ENCODE data around the gene STAT4.
"Not testable (repeated sequence)": the region's sequence is repeated elsewhere in the genome, so short reads cannot be mapped to it uniquely, and the experiment has no call there.

Gene STAT4

DNA sequence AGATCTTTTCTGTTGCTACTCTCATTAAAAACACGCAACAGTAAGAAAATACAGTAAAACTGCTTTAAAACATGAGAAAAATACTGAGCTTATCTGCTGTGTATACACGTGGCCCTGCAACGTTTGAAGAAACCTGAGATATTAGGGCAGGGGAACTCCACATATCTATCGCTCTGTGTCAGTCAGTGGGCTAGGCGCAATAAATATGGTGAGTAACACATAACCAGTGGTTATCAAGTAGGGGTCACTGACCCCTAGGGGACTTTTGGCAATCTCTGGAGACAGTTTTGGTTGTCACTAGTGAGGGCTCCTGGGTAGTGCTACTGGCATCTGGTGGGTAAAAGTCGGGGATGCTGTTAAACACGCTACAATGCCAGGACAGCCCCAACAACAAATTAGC lies 151.7 kb downstream of the STAT4 start:
- DNase-seq, result no peak

DNA sequence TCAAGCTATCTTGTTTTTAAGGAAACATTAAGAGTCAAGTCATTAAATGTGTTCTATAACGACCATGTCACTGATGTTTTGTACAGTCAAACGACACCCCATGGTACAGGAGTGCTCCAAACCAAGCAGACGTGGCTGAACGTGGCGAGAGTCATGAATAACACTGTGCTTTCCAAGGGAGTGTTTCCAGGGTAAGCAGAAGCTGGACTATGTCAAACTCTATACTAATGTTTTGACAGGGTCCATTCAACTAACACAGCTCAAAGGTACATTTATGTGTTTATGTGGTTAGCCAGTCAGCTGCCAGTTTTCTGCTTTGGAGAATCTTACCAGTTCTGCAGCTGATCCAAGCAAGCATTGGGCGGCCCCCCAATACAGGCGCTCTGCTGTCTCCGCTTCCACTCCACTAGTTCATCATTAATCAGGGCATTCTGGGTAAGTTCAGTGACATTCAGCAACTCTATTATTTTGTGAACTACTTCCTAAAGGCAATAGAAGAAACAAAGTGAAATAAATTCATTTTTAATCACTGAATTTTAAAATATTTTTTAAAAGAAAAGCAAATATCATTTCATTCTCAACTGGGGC lies 153.2 kb downstream of the STAT4 start:
- DNase-seq, result no peak

- peak in 1 of 56 donors; percentile 3 for DNase-seq
Measured at GRCh38 chr2:190996947-190997346, 153.8 kb downstream of the STAT4 start.

DNA sequence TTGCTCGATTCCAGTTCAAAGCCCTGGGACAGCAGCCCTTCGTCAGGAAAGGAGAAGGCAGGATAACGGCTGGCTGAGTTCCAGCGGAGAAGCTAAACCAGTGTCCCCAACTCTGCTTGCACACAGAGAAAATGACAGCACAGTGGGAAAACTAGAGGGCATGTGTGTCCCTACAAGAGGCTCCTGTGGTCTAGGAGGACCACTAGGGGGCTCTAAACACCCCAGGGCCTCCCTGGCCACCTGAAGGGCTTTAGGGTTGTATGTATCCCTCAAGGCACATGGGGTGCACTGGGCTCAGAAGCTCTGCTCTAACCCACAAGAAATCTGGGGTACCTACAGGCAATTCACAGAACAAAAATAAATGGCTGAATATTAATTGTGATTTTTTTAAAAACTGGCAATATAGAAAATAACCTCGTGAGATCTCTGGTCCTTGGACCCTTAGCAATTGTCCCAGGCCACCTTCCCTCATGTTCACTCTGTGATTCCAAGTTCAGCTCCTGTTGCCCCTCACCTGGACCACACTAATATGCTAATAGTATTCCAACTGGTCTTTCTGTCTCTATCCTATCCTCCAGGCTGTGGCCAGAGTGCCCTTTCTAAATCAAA lies 154.4 kb downstream of the STAT4 start:
- peak in 1 of 56 donors; percentile 9 for DNase-seq

DNA sequence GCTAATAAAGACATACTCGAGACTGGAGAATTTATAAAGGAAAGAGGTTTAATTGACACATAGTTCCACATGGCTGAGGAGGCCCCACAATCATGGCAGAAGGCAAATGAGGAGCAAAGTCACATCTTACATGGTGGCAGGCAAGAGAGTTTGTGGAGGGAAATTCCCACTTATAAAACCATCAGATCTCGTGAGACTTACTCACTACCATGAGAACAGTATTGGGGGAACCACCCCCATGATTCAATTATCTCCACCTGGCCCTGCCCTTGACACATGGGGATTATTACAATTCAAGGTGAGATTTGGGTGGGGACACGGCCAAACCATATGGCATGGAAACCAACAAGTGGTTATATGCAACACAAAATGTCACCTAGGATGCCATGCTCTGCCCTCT lies 155.5 kb downstream of the STAT4 start:
- DNase-seq, result not testable (repeated sequence)

DNA sequence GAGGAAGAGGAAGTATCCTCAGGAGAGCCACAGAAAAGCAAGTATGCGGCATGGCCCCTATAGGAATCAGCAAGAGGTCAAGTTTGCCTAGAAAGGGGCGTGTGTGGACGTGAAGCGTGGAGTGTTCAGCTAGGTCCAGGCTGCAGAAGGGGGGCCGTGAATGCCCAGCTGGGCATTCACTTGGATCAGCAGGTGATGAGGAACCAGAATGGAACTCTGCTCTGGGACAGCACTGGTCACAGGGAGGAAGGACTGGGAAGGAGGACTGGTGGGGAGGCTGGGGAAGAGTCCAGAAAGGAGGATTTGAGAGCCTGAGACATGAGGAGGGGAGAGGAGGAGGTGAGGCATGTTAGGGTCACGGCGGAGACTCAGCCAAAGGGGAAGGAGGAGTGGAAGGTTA lies 156.6 kb downstream of the STAT4 start:
- no peak for DNase-seq

GRCh38 chr2:190993292-190993643 lies 157.5 kb downstream of the STAT4 start:
- no peak for DNase-seq

DNA sequence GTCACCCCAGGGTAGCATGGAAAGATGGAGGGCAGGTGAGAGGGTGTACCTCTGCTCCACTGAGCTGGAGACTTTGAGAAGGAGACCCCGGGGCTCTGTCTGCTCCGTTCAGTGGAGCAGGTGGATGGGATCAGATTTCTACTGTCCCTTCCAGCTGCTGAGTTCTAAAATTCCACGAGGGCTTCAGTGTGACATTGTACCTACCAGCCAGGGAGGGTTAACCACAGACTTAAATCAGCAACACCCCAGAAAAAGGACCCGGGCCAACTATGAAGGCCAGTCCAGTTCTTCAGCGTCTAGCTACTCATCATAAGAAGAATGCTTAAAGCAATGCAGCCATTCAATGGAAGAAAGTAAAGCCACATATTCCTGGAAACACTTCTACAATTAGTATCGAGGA lies 160.7 kb downstream of the STAT4 start:
- DNase-seq, result no peak

DNA sequence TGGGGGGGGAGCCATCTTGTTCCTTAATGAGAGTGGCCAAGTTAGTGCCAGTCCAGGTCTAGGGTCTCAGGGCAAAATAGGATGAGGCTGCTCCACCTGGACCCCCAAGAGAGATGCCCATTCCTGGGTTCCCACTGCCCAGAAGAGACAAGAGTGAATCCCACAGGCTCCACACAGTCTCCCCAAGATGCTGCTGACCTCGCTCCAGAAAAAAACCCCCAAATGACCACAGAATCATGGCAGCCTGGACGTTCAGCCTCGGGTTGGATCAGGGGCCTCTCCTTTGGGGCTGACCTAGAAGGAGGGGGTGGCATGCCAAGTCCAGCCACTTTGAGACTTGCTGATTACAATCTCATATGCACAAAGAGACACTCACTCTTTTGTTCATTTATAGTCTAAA lies 161.9 kb downstream of the STAT4 start:
- DNase-seq, result no peak

DNA sequence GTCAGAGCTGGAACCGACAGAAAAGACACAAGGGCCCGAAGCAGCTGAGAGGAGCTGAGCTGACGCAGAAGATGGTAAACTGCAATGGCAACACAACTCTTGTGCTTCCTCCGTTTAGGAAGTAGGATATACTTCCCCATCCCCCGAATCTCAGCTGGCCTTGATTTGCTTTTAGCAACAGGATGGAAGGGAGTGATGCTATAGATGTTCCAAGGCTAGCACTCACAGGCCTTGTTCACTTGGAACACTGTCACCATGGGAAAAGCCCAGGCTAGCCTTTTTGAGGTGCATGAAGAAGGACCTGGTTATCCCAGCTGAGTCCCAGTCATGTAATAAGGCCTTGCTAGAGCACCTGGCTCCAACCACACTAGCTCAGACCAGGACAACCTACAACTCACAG lies 162.9 kb downstream of the STAT4 start:
- no peak for DNase-seq

GRCh38 chr2:190987116-190987515 lies 163.7 kb downstream of the STAT4 start:
- DNase-seq, result no peak

DNA sequence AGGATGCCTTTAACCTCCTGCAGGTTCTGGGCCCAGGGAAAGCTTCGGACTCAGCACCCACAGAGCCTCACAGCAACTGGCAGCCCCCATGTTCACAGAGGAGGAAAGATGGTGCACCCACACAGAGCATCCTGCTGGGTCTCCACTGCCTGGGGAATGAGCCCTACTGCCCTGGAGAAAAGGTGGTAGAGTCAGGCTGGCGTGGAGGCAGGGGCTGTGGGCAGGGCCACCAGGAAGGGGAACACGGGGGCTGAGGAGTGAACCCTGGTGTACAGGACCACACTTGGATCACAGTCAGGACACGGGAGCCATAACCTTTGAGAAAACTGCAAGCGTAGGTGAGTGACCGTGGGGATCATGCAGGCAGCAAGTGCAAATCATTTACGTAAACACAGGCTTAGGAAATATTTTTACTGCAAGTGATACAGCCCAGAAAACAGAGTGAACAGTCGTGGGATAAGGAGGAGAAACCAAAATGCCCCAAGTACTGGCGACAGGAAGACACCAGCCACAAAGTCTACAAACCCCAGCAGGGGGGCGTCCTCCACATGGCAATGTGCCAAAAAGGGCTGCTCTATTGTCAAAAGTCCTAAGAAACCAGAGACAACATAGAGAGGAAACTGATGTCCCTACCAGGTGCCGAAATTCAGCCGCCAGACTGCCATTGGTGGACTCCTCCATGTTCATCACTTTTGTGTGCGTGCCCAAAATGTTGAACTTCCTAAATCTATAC lies 164.4 kb downstream of the STAT4 start:
- no peak for DNase-seq

DNA sequence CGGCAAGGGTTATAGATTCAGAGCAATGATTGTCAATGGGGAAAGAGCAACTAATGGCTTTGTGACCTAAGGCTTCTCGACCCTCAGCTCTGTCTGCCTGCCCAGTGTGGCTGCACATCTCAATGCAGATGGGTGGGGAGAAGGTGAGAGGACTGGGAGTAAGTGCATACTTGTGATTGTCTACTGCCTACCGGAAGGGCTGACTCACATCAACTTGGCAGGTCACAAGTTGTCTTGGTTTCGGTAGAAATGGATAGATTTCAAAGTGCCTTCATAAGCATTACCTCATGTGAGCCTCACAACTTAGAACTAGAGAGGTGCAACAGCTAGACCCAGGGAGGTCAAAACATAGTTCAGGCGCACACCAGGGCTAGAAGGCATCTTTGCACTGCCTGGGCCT lies 166.2 kb downstream of the STAT4 start:
- no peak for DNase-seq

DNA sequence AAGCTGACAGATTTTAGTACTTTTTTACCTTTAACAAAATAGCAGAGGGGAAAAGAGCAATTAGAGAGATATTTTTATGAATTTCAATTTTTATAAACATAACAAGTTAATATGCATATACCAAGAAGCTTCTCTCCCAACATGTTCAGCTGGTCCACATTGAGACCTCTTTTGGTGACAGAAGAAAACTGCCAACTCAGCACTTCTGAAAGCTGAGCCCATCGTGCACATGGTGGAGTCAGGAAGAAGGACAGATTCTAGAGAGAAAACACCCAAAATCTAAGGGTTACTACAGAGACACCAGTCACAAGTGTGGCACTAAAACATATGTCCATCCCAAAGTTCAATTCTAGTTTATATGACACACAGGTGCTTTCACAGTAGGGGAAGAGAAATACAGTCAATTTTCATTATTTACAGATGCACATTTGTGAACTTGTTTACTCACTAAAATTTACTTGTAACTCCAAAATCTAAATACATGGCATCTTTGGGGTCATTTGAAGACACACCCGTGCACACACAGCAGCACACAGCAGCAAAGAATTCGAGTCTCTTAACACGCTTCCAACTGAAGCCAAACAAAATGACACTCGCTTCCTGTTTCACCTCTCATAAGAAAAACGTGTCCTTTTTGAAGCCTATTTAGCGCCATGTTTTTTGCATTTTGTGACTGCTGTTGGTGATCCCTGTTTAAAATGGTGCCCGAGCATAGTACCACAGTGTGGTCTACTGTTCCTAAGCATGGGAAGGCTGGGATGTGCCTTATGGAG lies 168.3 kb downstream of the STAT4 start:
- no peak for DNase-seq

GRCh38 chr2:190981733-190982132 lies 169.1 kb downstream of the STAT4 start:
- DNase-seq, result no peak

DNA sequence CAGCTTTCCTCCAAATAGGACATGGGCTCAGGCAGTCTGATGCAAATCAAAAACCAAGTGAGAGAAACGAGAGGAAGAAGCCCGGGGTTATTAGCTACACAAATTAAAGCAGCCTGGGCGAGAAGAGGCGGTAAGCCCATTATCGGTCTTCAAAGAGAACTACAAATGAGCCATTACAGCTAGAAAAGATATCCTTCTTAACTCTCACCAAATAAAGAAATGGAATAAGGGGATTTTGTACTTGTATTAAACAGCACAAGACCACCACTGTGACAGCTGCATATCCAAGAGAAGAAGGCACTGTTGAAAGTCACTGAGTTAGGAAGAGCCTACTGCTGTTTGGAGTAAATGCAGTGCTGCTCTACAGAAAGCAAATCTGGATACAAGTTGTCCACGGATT lies 169.5 kb downstream of the STAT4 start:
- no peak for DNase-seq

DNA sequence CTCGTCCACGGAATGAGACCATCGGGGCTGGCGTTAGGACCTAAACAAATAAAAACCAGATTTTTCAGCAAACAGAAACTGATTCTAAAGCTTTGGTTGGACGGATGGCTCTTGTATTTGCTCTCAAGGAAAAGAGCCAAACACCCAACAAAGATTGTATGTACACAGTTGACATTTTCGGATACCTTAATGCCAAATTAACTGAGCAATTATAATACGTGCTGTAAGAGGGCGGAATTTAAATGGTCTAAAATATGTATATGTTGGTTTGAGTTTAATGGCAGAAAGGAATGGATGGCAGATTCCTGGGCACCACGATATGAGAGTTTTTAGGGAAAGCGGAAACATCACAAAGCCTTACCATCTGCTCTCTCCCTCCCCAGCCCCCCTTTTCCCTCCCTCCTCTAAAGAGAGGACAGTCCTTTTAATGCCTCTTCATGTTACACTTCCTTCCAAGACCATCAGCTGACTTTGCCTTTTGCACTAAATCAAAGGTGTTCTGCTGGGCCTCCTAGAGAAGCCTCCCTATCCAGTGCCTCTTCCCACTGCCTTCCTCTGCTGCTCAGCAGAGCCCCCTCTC lies 170.1 kb downstream of the STAT4 start:
- DNase-seq, result no peak

DNA sequence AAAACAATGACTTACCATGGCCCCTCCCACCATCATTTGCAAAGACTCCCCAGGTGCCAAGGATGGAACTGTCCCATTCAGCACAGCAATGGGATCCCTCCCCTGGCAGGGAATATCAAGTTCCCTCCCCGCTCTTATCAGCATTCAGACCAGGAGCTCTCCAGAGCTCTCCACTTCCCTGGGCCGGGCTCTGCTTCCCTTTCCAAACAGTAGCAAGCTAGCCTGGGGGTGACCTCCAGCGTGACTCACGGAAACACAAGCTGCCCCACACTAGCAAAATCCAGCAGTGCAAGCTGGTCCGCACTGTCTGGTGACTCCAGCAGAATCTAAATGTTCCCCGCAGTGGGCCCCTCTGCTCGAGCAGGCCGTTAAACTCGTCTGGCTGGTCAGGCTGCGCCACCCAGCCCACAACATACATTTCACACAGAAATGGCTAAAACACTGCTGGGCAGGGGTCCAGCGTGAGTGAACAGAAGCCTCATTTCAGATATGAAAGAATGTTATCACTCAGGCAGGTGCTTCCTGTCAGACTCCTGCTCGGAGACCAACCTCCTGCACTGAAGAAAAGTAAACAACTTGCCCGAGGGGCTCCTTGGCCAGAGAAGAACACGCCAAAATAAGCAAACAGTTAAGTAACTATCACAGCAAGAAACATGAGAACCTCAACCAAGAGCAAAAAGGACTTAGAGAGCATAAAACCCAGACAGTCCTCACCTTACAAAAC lies 170.7 kb downstream of the STAT4 start:
- DNase-seq, result no peak

All from nucleus accumbens (tissue), 56 donors.